SH-SY5Y (cell line): ENCODE measurements around the gene SOS1.

Experiments
- GATA2 ChIP-seq: IDR thresholded peaks from 2 replicates; pipeline ENCODE4 v1.6.1; 2011; ENCODE audit warnings: mild to moderate bottlenecking, low read depth, low read length
- GATA3 ChIP-seq: IDR thresholded peaks from 2 replicates; pipeline ENCODE4 v1.6.1; 2011; ENCODE audit warnings: low read depth, mild to moderate bottlenecking, low read length, moderate library complexity

DNA sequence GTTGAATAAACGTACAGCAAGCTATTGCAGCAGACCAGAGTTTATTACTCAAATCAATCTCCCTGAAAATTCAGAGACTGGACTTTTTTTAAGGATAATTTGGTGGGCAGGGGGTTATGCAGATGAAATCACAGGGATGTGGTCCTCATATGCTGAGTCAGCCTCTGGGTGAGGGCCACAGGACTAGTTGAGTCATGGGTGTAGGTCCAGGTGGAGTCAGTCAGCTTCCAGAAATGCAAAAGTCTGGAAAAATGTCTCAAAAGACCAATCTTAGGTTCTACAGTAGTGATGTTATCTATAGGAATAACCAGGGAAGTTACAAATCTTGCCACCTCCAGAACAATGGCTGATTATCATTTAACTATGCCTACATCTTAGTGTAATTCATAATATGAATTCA is 180.1 kb downstream of the SOS1 start:
- TF ChIP-seq GATA2 (no peak), GATA3 (no peak)
